Endothelial cell of umbilical vein (primary cell): ENCODE results near the gene RAB27B.

Source experiments
- CTCF ChIP-seq, 2 donors: IDR thresholded peaks; 1 replicate in 1 of 2; 2 replicates in 1 of 2; pipeline ENCODE4 v1.5.1; 2011; ENCODE audit warnings: low read length in 2 of 2, mild to moderate bottlenecking in 2 of 2, moderate library complexity in 2 of 2, control low read depth in 1 of 2, inconsistent platforms in 1 of 2, low read depth in 1 of 2; ENCODE audit not compliant: insufficient read depth in 1 of 2; ENCODE audit errors: extremely low read depth in 1 of 2
- EZH2 ChIP-seq: IDR thresholded peaks from 2 replicates; pipeline ENCODE4 v1.6.1; 2012; ENCODE audit warnings: borderline replicate concordance, low read depth, mild to moderate bottlenecking, moderate library complexity, low read length, inconsistent platforms; ENCODE audit not compliant: severe bottlenecking
- GATA2 ChIP-seq: IDR thresholded peaks from 2 replicates; pipeline ENCODE4 v1.7.0; 2011; ENCODE audit warnings: low read depth, mild to moderate bottlenecking, moderate library complexity, mixed read lengths, low read length; ENCODE audit not compliant: insufficient read length, insufficient read depth
- JUN ChIP-seq: IDR thresholded peaks from 2 replicates; pipeline ENCODE4 v1.6.1; 2011; ENCODE audit warnings: borderline replicate concordance, low read depth; ENCODE audit not compliant: insufficient read length, insufficient read depth
- MAX ChIP-seq: IDR thresholded peaks from 2 replicates; pipeline ENCODE4 v1.6.1; 2011; ENCODE audit not compliant: insufficient read depth, insufficient read length
- MYC ChIP-seq: IDR thresholded peaks from one replicate; pipeline ENCODE4 v1.6.1; 2011; ENCODE audit warnings: mild to moderate bottlenecking, low read depth, low read length
- POLR2A ChIP-seq: IDR thresholded peaks from 2 replicates; pipeline ENCODE4 v1.6.1; 2012; ENCODE audit warnings: low read depth, mild to moderate bottlenecking, control low read depth, low read length
- POLR2AphosphoS5 ChIP-seq: IDR thresholded peaks from 2 replicates; pipeline ENCODE4 v1.6.1; 2012; ENCODE audit warnings: low read depth, mild to moderate bottlenecking, control low read depth, low read length, moderate library complexity; ENCODE audit not compliant: insufficient read depth

DNA sequence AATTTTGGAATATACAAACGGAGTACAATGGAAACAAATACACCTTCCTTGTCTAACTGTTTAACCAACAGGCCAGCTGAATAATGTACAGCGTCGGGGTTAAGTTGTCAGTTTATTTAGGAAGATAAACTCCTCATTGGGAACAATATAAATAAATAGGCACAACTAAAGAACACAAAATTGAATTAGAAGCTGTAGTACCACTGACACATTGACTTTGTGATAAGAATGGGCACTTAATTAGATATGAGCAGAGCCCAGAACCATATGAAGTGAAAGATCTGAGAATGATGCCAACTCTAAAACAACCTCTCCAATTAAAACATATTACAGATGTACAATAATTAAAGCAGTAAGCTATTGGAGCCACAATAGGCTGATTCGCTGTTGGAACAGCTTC lies 86.5 kb downstream of the RAB27B start:
- TF ChIP-seq POLR2A (no peak), CTCF (IDR thresholded peaks at IDR 0.05; ENCODE audit: extremely low read depth in 1 of 2, insufficient read depth in 1 of 2, low read depth in 1 of 2, low read length in 2 of 2) (no peak), JUN (no peak), MAX (no peak), POLR2AphosphoS5 (no peak), EZH2 (no peak), MYC (no peak), GATA2 (no peak)
